ENCODE data around the gene RFTN1.

DNA sequence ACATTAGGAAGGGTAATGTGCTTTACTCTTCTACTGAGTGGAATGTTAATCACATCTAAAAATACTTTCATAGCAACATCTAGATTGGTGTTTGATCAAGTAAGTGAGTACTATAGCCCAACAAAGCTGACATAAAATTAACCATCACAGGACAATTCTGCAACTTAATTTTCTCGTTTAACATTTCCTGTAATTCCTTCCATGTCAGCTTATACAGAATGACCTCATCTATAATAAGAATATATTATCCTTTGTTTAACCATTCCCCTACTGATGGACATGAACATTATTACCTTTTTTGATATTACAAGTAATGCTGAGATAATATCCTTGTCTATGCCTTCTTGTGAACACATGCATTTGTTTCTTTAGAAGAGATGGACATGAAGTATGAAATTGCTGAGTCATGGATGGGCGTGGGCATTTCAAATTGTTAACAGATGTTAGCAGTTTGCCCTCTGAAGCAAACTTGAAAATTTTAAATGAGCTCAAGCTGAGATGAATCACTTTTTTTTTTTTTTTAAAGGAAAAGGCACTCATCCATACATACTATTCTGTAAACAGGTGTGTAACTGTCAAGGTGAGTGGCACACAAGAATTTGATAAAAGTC is 163.4 kb downstream of the RFTN1 start:
- no peak for TF ChIP-seq NPAS2 (CRISPR knock-in tag; IDR thresholded peaks at IDR 0.05; ENCODE audit: borderline replicate concordance)
- no peak for TF ChIP-seq CHD2 (IDR thresholded peaks at IDR 0.05; ENCODE audit: low read length, partially characterized antibody)
- no peak for TF ChIP-seq CTCF (IDR thresholded peaks at IDR 0.05)
- TF ChIP-seq POLR2A (IDR thresholded peaks at IDR 0.05; ENCODE audit: low read length) = no peak
